GM18511 (cell line): Measurements from ENCODE around the gene CERS5.
"Not testable (repeated sequence)": the region's sequence is repeated elsewhere in the genome, so short reads cannot be mapped to it uniquely, and the experiment has no call there.

Experiments used
- ATAC-seq: cut with Tn5 transposase; IDR thresholded peaks from one replicate; pipeline ENCODE4 v1.9.1; 2021; ENCODE audit warnings: mild to moderate bottlenecking, moderate library complexity; ENCODE audit not compliant: unreplicated experiment

CERS5 gene

GRCh38 chr12:50187084-50187900, 20.1 kb upstream of the CERS5 start:
- ATAC-seq, result no peak

GRCh38 chr12:50186681-50187080, 19.5 kb upstream of the CERS5 start:
- no peak for ATAC-seq

GRCh38 chr12:50185970-50186663, 18.9 kb upstream of the CERS5 start:
- ATAC-seq, result no peak

DNA sequence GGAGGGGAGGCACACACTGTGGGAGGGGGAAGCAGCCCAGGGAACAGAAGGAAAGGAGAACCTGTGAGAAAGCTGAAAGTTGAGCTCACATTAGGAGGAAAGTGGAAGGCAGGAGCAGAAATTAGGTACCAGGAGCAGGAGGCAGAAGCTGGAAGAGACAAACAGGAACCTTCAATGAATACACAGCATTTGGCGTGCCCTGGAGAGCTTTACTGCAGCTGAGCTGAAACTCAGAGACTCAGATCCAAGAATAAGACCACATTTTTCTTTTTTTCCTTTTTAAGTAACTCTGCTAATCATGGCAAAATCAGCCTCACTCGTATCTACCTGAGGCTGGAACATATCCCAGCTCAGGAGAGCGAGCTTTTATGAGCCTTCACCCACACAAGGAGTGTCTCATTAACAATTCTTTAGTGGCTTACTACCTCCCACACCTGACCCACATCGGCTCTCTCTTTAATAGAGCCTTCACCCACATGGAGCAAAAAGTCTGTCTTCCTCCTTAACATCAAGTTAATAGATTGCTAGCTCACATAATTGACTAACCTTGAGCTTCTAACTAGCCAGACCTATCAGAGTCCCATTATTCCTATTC, 18.2 kb upstream of the CERS5 start:
- ATAC-seq, result no peak

DNA sequence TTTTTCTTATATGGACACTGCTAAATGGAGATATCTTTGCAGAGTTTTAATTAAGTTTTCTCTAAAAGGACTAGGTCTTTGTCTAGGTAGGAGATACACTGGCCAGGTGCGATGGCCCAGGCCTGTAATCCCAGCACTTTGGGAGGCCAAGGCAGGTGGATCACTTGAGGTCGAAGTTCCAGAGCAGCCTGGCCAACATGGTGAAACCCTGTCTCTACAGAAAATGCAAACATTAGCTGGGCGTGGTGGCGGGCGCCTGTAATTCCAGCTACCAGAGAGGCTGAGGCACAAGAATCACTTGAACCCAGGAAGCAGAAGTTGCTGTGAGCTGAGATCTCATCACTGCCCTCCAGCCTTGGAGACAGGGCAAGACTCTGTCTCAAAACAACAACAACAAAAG, 17.1 kb upstream of the CERS5 start:
- no peak for ATAC-seq

GRCh38 chr12:50182461-50182860, 15.3 kb upstream of the CERS5 start:
- no peak for ATAC-seq

DNA sequence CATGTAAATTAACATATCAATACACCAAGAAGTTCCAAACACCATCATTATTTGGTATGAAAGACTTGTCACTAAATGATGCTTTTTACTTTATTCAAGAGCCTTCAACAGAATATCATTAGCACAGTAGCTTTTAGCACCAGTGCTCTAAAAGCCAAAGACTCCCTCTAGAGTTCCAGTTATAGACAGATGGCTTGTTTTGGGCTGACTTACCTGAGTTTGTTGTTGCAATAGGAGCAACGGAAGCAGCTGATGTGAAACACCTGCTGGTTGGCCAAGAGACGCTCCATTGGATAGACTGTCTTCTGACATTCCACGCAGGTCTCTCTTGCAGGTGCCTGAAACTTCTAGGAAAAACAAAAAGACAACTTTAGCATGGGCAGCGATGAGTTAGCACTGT, 14.5 kb upstream of the CERS5 start:
- no peak for ATAC-seq

- ATAC-seq, result no peak
Measured at GRCh38 chr12:50175716-50176026, 8.5 kb upstream of the CERS5 start.

DNA sequence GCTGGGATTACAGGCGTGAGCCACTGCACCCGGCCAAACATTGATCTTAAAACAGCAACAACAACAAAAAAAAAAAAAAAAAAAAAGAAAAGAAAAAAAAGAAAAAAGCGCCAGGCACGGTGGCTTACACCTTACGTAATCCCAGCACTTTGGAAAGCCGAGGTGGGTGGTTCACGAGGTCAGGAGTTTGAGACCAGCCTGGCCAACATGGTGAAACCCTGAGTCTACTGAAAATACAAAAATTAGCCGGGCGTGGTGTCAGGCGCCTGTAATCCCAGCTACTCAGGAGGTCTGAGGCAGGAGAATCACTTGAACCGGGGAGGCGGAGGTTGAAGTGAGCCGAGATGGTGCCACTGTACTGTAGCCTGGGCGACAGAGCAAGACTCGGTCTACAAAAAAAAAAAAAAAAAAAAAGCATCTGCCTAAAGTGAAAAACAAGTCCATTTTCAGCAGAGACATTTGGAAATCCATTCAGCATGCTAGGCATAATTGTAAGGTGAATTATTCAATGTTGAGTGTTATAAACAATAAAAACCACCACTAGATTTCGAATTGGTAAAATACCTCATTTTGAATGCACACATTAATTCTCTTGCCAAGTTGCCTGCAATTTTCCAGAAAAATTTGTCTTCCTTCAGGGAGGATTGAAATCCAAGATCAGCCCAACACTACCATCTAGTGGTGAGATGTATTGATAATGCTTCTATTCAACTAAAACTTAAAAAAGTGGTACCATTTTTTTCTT, 8.0 kb upstream of the CERS5 start:
- no peak for ATAC-seq

GRCh38 chr12:50166799-50167048, 445 bp downstream of the CERS5 start:
- peak; percentile 36 for ATAC-seq

DNA sequence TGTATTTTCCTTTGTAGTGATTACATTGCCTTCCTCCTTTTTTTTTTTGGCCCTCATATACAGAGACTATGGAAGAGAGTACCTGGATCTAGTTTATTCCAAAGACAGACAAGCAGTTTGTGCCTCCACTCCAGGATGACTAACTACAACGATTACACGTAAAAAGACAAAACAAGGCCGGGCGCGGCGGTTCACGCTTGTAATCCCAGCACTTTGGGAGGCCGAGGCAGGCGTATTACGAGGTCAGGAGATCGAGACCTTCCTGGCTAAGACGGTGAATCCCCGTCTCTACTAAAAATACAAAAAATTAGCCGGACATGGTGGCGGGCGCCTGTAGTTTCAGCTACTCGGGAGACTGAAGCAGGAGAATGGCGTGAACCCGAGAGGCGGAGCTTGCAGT, 2.2 kb downstream of the CERS5 start:
- no peak for ATAC-seq

DNA sequence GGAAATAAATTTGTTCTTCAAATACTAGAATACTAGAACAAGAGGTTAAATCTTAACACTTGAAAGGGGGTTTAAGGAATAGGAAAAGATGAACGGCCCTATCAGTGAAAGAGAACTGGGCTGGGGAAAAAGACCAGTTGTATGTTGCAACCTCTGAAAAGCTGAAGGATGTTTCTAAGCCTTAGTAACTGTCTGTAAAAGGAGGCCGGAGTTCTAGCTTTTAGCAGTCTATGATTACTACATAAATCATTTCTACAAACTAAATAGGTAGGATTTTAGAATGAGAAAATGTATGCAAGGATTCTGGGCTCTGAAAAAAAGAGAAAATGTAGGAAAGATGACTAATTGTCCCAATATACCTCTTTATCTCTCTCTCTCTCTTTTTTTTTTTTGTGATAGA, 4.9 kb downstream of the CERS5 start:
- ATAC-seq, result no peak

GRCh38 chr12:50160643-50161042, 6.5 kb downstream of the CERS5 start:
- ATAC-seq, result no peak

DNA sequence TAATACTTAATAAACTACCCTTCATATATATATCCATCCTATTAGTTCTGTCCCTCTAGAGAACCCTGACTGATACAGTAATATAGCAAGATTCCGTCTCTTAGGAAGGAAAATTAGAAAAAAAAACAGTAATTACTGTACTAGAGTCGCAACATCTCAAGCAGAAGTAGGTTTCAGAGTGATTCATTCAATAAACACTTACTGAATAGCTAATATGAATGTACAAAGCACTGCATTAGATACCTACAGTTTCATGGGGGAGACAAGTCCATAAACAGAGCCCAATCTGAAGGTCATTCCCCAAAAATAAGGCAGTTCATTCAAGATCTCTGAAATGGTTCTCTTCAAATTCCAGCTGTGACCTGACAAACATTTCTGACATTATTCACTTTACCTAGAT, 9.9 kb downstream of the CERS5 start:
- no peak for ATAC-seq

DNA sequence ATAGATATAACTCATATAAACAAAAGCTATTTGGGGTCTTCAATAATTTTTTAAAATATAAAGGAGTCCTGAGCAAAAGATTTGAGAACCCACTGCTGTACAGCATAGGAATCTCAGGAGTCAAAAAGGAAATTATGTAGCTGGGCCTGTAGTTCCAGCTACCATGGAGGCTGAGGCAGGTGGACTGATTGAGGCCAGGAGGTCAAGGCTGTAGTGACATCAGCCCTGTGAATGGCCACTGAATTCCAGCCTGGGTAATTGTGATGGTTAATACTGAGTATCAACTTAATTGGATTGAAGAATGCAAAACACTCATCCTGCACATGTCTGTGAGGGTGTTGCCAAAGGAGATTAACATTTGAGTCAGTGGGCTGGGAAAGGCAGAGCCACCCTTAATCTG, 10.5 kb downstream of the CERS5 start:
- ATAC-seq, result no peak

DNA sequence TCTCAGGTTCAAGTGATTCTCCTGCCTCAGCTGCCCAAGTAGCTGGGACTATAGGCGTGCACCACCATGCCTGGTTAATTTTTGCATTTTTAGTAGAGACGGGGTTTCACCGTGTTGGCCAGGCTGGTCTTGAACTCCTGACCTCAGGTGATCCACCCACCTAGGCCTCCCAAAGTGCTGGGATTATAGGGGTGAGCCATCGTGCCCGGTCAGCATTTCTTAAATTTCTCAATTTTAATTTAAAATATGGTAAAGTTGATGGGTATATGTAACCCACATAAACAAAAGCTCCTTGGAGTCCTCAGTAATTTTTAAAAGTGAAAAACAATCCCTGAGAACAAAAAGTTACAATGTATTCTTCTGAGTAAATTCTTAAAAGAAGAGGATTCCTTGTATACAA, 12.2 kb downstream of the CERS5 start:
- ATAC-seq, result not testable (repeated sequence)

- ATAC-seq, result no peak
Measured at GRCh38 chr12:50151047-50151687, 16.0 kb downstream of the CERS5 start.

GRCh38 chr12:50149311-50149710, 17.9 kb downstream of the CERS5 start:
- no peak for ATAC-seq

DNA sequence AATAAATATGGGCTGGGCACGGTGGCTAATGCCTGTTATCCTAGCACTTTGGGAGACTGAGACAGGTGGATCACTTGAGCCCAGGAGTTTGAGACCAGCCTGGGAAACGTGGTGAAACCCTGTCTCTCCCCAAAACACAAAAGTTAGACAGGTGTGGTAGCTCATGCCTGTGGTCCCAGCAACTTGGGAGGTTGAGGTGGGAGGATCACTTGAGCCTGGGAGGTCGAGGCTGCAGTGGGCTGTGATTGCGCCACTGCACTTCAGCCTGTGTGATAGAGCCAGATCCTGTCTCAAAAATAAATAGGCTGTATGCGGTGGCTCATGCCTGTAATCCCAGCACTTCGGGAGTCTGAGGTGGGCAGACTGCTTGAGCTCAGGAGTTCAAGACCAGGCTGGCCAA, 19.2 kb downstream of the CERS5 start:
- not testable (repeated sequence) for ATAC-seq

GRCh38 chr12:50147281-50147680, 19.9 kb downstream of the CERS5 start:
- ATAC-seq, result no peak

DNA sequence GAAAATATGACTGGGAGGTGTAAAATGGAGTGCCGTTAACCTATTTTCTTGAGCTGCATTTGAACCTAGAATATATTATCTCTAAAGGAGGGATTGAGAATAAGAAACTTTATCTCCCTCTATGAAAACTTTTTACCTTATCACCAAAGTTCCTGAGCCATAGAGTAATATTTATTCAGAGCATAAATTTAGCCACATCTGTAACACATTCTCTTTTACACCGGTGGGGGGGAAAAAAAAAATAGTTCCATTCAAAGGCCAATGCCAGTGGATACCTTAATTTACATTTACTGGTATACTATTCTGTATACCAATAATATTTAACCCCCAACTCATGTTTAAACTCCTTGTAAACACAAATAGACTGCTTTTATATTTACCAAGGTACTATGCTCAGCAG, 21.7 kb downstream of the CERS5 start:
- no peak for ATAC-seq
